Panc1 (cell line): ENCODE data around the gene TAOK3. TPM values are rescaled to one million over a fixed set of nuclear protein-coding genes. Genes with fewer than 3 reads are reported as not detected.

Source experiments
- ATAC-seq: fragments of 200-7000 bp; cut with Tn5 transposase; 2 replicates; pipeline ENCODE4 v1.9.1; 2020; ENCODE audit warnings: mild to moderate bottlenecking, moderate library complexity
- BruUV-seq: library from RNA; stranded (reverse); fragments of 400-500 nt; replicated peaks from 2 replicates; lab custom pipeline; 2021; lab: Mats Ljungman, UMichigan
- CTCF ChIA-PET: fragments of 300-600 bp; sonication (Branson Sonifier 250); formaldehyde crosslinking; loops from one replicate; lab custom pipeline; 2022; ENCODE audit warnings: antibody characterized with exemption; lab: Charles Lee
- POLR2A ChIA-PET: fragments of 300-600 bp; sonication (Branson Sonifier 250); formaldehyde crosslinking; loops from one replicate; lab custom pipeline; 2022; ENCODE audit warnings: antibody characterized with exemption; lab: Charles Lee
- DNase-seq: peaks from one replicate; pipeline ENCODE4 v3.0.0-alpha.2; 2010; ENCODE audit warnings: low read depth, low spot score
- H3K27ac ChIP-seq: 2 replicates; pipeline ENCODE4 v1.5.1; 2011; ENCODE audit warnings: mild to moderate bottlenecking, low read length, inconsistent platforms
- H3K27me3 ChIP-seq: fragments of 200-500 bp; sonication (Bioruptor generic); 2 replicates; pipeline ENCODE4 v1.6.0; 2014; ENCODE audit warnings: low read length, inconsistent platforms; ENCODE audit not compliant: control insufficient read depth, insufficient read depth
- H3K36me3 ChIP-seq: fragments of 200-500 bp; sonication (Bioruptor generic); 2 replicates; pipeline ENCODE4 v1.5.1; 2014; ENCODE audit warnings: inconsistent platforms, mild to moderate bottlenecking, low read length, moderate library complexity; ENCODE audit not compliant: control insufficient read depth, insufficient read depth
- H3K4me1 ChIP-seq: 2 replicates; pipeline ENCODE4 v1.5.1; 2011; ENCODE audit warnings: inconsistent platforms, mild to moderate bottlenecking, low read length, moderate library complexity; ENCODE audit not compliant: control insufficient read depth, insufficient read depth
- H3K4me3 ChIP-seq, 2 experiments: 2 replicates each; pipeline ENCODE4 v1.5.1; 2011 to 2012; ENCODE audit warnings: low read depth in 2 of 2, low read length in 2 of 2, mild to moderate bottlenecking in 2 of 2, inconsistent platforms in 1 of 2, moderate library complexity in 1 of 2
- H3K9me3 ChIP-seq: fragments of 200-500 bp; sonication (Bioruptor generic); 2 replicates; pipeline ENCODE4 v1.5.1; 2014; ENCODE audit warnings: low read depth, mild to moderate bottlenecking, inconsistent platforms, low read length, moderate library complexity; ENCODE audit not compliant: control insufficient read depth, insufficient read depth
- CTCF ChIP-seq: fragments of 450-650 bp; IDR thresholded peaks from 2 replicates; pipeline ENCODE4 v1.5.1; 2017; ENCODE audit warnings: mild to moderate bottlenecking
- POLR2AphosphoS5 ChIP-seq: IDR thresholded peaks from 2 replicates; pipeline ENCODE4 v1.6.1; 2012; ENCODE audit warnings: mild to moderate bottlenecking, low read depth, low read length, moderate library complexity
- SIN3A ChIP-seq: IDR thresholded peaks from 2 replicates; pipeline ENCODE4 v1.6.1; 2012; ENCODE audit warnings: low read depth, mild to moderate bottlenecking, low read length, moderate library complexity, borderline replicate concordance; ENCODE audit not compliant: insufficient read depth
- TCF7L2 ChIP-seq: IDR thresholded peaks from 2 replicates; pipeline ENCODE4 v1.6.1; 2011; ENCODE audit warnings: mild to moderate bottlenecking, low read depth, low read length, inconsistent platforms
- in situ Hi-C: cut with HindIII; loops from 2 replicates; pipeline ENCODE4 v1.10.0; 2016; ENCODE audit warnings: low sequenced_read_pairs, low pct_unique_long_range_greater_than_20kb
- intact Hi-C: fragments of 100-400 bp; cut with micrococcal nuclease; formaldehyde crosslinking; loops from one replicate; pipeline ENCODE4 v1.10.0; 2022; ENCODE audit not compliant: unreplicated experiment
- total RNA-seq: library from RNA; stranded (reverse); gene quantifications from one replicate; pipeline ENCODE4 v1.2.1, GENCODE V29; 2021; ENCODE audit not compliant: unreplicated experiment
- TF ChIP-seq, protein P1 (sequence below), 2 experiments: IDR thresholded peaks; 2 replicates each; pipeline ENCODE4 v1.6.1; 2011 to 2012; ENCODE audit warnings: low read depth in 2 of 2, control low read depth in 1 of 2, low read length in 1 of 2, mild to moderate bottlenecking in 1 of 2, moderate library complexity in 1 of 2; ENCODE audit not compliant: insufficient read depth in 1 of 2

TAOK3 gene
- total RNA-seq, 1 experiment from 2014 or later = 30.5 TPM

GRCh38 chr12:118361092-118361404, 11.7 kb downstream of the TAOK3 start:
- Histone ChIP-seq H3K36me3 (no peaks in the 10 kb centered on the region), H3K9me3 (no peaks in the 10 kb centered on the region), H3K27me3 (no peaks in the 10 kb centered on the region), H3K4me1 (peaks cover 47% of the 10 kb centered on the region), H3K27ac (peak overlapping the region; percentile 72), H3K4me3 (no peak overlapping the region)
- DNase-seq (no peak), ATAC-seq (no peak)
- TF ChIP-seq, protein P1, sequence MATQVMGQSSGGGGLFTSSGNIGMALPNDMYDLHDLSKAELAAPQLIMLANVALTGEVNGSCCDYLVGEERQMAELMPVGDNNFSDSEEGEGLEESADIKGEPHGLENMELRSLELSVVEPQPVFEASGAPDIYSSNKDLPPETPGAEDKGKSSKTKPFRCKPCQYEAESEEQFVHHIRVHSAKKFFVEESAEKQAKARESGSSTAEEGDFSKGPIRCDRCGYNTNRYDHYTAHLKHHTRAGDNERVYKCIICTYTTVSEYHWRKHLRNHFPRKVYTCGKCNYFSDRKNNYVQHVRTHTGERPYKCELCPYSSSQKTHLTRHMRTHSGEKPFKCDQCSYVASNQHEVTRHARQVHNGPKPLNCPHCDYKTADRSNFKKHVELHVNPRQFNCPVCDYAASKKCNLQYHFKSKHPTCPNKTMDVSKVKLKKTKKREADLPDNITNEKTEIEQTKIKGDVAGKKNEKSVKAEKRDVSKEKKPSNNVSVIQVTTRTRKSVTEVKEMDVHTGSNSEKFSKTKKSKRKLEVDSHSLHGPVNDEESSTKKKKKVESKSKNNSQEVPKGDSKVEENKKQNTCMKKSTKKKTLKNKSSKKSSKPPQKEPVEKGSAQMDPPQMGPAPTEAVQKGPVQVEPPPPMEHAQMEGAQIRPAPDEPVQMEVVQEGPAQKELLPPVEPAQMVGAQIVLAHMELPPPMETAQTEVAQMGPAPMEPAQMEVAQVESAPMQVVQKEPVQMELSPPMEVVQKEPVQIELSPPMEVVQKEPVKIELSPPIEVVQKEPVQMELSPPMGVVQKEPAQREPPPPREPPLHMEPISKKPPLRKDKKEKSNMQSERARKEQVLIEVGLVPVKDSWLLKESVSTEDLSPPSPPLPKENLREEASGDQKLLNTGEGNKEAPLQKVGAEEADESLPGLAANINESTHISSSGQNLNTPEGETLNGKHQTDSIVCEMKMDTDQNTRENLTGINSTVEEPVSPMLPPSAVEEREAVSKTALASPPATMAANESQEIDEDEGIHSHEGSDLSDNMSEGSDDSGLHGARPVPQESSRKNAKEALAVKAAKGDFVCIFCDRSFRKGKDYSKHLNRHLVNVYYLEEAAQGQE (IDR thresholded peaks at IDR 0.05; ENCODE audit: insufficient read depth in 1 of 2, low read depth in 2 of 2, low read length in 1 of 2) = no peak
- TF ChIP-seq CTCF (no peak), TCF7L2 (no peak), POLR2AphosphoS5 (no peak), SIN3A (no peak)
- BruUV-seq = no TSS peak
- ChIA-PET POLR2A (no interaction called here), CTCF (no interaction called here)
- in situ Hi-C loops = no loop called here
- intact Hi-C loops = no loop called here

GRCh38 chr12:118359541-118359915, 13.2 kb downstream of the TAOK3 start:
- CTCF ChIA-PET = no interaction called here

More at GRCh38 chr12:118359541-118359915, 13.2 kb downstream of the TAOK3 start:
- in situ Hi-C loops = no loop called here
- TF ChIP-seq SIN3A (no peak), CTCF (no peak), TCF7L2 (no peak), POLR2AphosphoS5 (no peak)
- TF ChIP-seq, protein P1 (IDR thresholded peaks at IDR 0.05; ENCODE audit: insufficient read depth in 1 of 2, low read depth in 2 of 2, low read length in 1 of 2) = no peak
- no TSS peak for BruUV-seq
- no peak overlapping the region for H3K4me3 ChIP-seq
- no peak for ATAC-seq
- intact Hi-C loops = no loop called here
- H3K4me1 ChIP-seq = peaks cover 46% of the 10 kb centered on the region
- H3K27me3 ChIP-seq = no peaks in the 10 kb centered on the region
- H3K36me3 ChIP-seq = no peaks in the 10 kb centered on the region
- peak overlapping the region; percentile 89; the same call in 1 of the 2 replicates for H3K27ac ChIP-seq
- DNase-seq = no peak
- H3K9me3 ChIP-seq = no peaks in the 10 kb centered on the region
- POLR2A ChIA-PET = interaction anchor here (0.5 kb wide), 1 partner anchor 14 kb away, joined by 4 read pairs; no protein-coding TSS in a partner anchor
